WTC11 (cell line): ENCODE data around the gene DTNB.
A peak's percentile ranks its signal among the peaks of the same experiment; 100 is the strongest.

Experiments
- CDX4 ChIP-seq: fragments of 250-450 bp; sonication (Bioruptor Pico); IDR thresholded peaks from 2 replicates; pipeline ENCODE4 v1.9.0; 2021; ENCODE audit warnings: moderate library complexity, mild to moderate bottlenecking, inconsistent platforms, borderline replicate concordance
- CTCF ChIP-seq: fragments of 200-600 bp; IDR thresholded peaks from 2 replicates; pipeline ENCODE4 v1.8.0; 2022; ENCODE audit warnings: antibody characterized with exemption
- IRF2 ChIP-seq: sonication (generic); formaldehyde crosslinking; IDR thresholded peaks from 2 replicates; pipeline ENCODE4 v1.8.0; 2022; ENCODE audit warnings: low read depth, missing genetic modification reagents, borderline replicate concordance
- PREB ChIP-seq: sonication (generic); formaldehyde crosslinking; IDR thresholded peaks from 2 replicates; pipeline ENCODE4 v1.8.1; 2022; ENCODE audit warnings: mild to moderate bottlenecking, missing genetic modification reagents, moderate library complexity, borderline replicate concordance
- SP1 ChIP-seq: sonication (generic); formaldehyde crosslinking; conservative IDR thresholded peaks from 2 replicates; pipeline ENCODE4 v1.8.1; 2022; ENCODE audit warnings: missing genetic modification reagents
- TP53 ChIP-seq: sonication (generic); formaldehyde crosslinking; IDR thresholded peaks from 2 replicates; pipeline ENCODE4 v1.8.1; 2023; ENCODE audit warnings: mild to moderate bottlenecking, missing genetic modification reagents
- USF1 ChIP-seq: sonication (generic); formaldehyde crosslinking; IDR thresholded peaks from 2 replicates; pipeline ENCODE4 v1.8.0; 2022; ENCODE audit warnings: mild to moderate bottlenecking, missing genetic modification reagents
- ZNF121 ChIP-seq: sonication (generic); formaldehyde crosslinking; IDR thresholded peaks from 2 replicates; pipeline ENCODE4 v1.8.0; 2023; ENCODE audit warnings: missing genetic modification reagents
- ZNF512 ChIP-seq: sonication (generic); formaldehyde crosslinking; IDR thresholded peaks from 2 replicates; pipeline ENCODE4 v1.8.1; 2022; ENCODE audit warnings: missing genetic modification reagents, borderline replicate concordance
- ZSCAN18 ChIP-seq: fragments of 250-450 bp; sonication (Bioruptor Pico); IDR thresholded peaks from 2 replicates; pipeline ENCODE4 v2.1.2; 2022; ENCODE audit warnings: mild to moderate bottlenecking, moderate library complexity

- no peak for TF ChIP-seq CTCF
- TF ChIP-seq ZNF512 (CRISPR knock-in tag), result no peak
- TF ChIP-seq ZSCAN18 (CRISPR knock-in tag), result no peak
- TF ChIP-seq USF1, result no peak
- no peak for TF ChIP-seq IRF2 (CRISPR knock-in tag)
- TF ChIP-seq CDX4, result no peak
- 0 out of 2 replicates have a peak, but pooled peaks have one; percentile 23 for TF ChIP-seq SP1 (CRISPR knock-in tag)
- no peak for TF ChIP-seq ZNF121 (CRISPR knock-in tag)
- TF ChIP-seq TP53 (CRISPR knock-in tag), result no peak
- no peak for TF ChIP-seq PREB (CRISPR knock-in tag)
Measured at GRCh38 chr2:25340181-25340921, 333.0 kb downstream of the DTNB start.
